A673 (cell line): ENCODE measurements around the gene MFN2. TPM values are rescaled to one million over a fixed set of nuclear protein-coding genes. Genes with fewer than 3 reads are reported as not detected.

Experiments used
- BruUV-seq: library from RNA; stranded (reverse); fragments of 400-500 nt; replicated peaks from 2 replicates; lab custom pipeline; 2021; lab: Mats Ljungman, UMichigan
- CTCF ChIA-PET: fragments of 300-600 bp; sonication (Branson Sonifier 250); formaldehyde crosslinking; loops from one replicate; lab custom pipeline; 2022; ENCODE audit warnings: antibody characterized with exemption; lab: Charles Lee
- POLR2A ChIA-PET: fragments of 300-600 bp; sonication (Branson Sonifier 250); formaldehyde crosslinking; loops from one replicate; lab custom pipeline; 2022; ENCODE audit warnings: antibody characterized with exemption; ENCODE audit not compliant: low non-redundant PET; lab: Charles Lee
- DNase-seq: peaks from one replicate; pipeline ENCODE4 v3.0.0-alpha.2; 2015; ENCODE audit warnings: low spot score
- H3K27ac ChIP-seq: fragments of 200-600 bp; sonication (generic); 2 replicates; pipeline ENCODE4 v1.5.1; 2016; ENCODE audit warnings: mixed run types, low read depth, mild to moderate bottlenecking, mixed read lengths, antibody characterized with exemption, low read length; ENCODE audit not compliant: poor library complexity, severe bottlenecking
- H3K27me3 ChIP-seq: fragments of 200-600 bp; sonication (generic); replicated peaks from 2 replicates; pipeline ENCODE4 v1.6.1; 2017; ENCODE audit warnings: mixed run types, low read depth, mild to moderate bottlenecking, mixed read lengths, antibody characterized with exemption, low read length; ENCODE audit not compliant: insufficient read depth, poor library complexity
- H3K36me3 ChIP-seq: fragments of 200-600 bp; sonication (generic); 2 replicates; pipeline ENCODE4 v1.6.1; 2016; ENCODE audit warnings: mixed run types, mild to moderate bottlenecking, mixed read lengths, antibody characterized with exemption, low read length; ENCODE audit not compliant: insufficient read depth, poor library complexity, severe bottlenecking
- H3K4me1 ChIP-seq: fragments of 200-600 bp; sonication (generic); 2 replicates; pipeline ENCODE4 v1.6.1; 2017; ENCODE audit warnings: mixed run types, mild to moderate bottlenecking, mixed read lengths, antibody characterized with exemption, low read length; ENCODE audit not compliant: insufficient read depth, poor library complexity, severe bottlenecking
- H3K4me3 ChIP-seq: fragments of 200-600 bp; sonication (generic); 2 replicates; pipeline ENCODE4 v1.5.1; 2016; ENCODE audit warnings: low read depth, mixed run types, mild to moderate bottlenecking, mixed read lengths, low read length; ENCODE audit not compliant: poor library complexity, severe bottlenecking
- H3K9me3 ChIP-seq: fragments of 200-600 bp; sonication (generic); 2 replicates; pipeline ENCODE4 v1.6.1; 2016; ENCODE audit warnings: mixed run types, low read depth, mild to moderate bottlenecking, mixed read lengths, antibody characterized with exemption, low read length; ENCODE audit not compliant: poor library complexity, severe bottlenecking
- EZH2 ChIP-seq: fragments of 200-600 bp; sonication (generic); IDR thresholded peaks from 2 replicates; pipeline ENCODE4 v1.6.1; 2017; ENCODE audit warnings: borderline replicate concordance, low read depth, mild to moderate bottlenecking, mixed read lengths, antibody characterized with exemption, low read length; ENCODE audit not compliant: poor library complexity, severe bottlenecking
- intact Hi-C: fragments of 100-400 bp; cut with micrococcal nuclease; formaldehyde crosslinking; loops from one replicate; pipeline ENCODE4 v1.10.0; 2022; ENCODE audit not compliant: unreplicated experiment
- total RNA-seq: library from RNA; stranded (reverse); gene quantifications from 2 replicates; pipeline ENCODE4 v1.2.3, GENCODE V29; 2021
- TF ChIP-seq, protein P1 (sequence below): fragments of 300-800, 200-600 bp; sonication (generic); conservative IDR thresholded peaks from 2 replicates; pipeline ENCODE4 v1.5.1; 2017; ENCODE audit warnings: low read depth, mild to moderate bottlenecking, antibody characterized with exemption, low read length, moderate library complexity, mixed read lengths

The MFN2 gene
- total RNA-seq, 1 experiment from 2014 or later: 160 TPM

DNA sequence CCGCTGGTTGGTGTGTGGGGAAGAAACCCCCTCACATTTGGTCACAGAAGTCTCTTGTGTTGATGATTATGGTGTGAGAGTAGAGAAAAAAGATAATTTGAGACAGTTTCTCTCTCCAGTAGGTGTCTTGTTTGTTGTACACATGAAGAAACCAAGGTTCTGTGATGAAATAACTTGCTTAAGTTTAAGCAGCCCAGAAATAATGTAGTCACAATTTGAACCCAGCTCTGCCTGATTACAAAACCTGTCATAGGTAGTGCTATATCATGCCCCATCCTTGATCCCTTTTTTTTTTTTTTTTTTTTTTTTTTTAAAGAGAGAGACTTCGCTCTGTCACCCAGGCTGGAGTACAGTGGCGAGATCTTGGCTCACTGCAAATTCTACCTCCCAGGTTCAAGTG is 4.9 kb downstream of the MFN2 start:
- Histone ChIP-seq H3K36me3 (peaks cover 45% of the 10 kb centered on the region), H3K27me3 (no peaks in the 10 kb centered on the region), H3K9me3 (no peaks in the 10 kb centered on the region), H3K4me1 (peaks cover 51% of the 10 kb centered on the region), H3K4me3 (no peak overlapping the region), H3K27ac (peak overlapping the region; percentile 96)
- POLR2A ChIA-PET: no interaction called here
- DNase-seq: no peak
- intact Hi-C loops: loop anchor here (5.0 kb wide), 1 partner anchor 53 kb away; the partner anchor contains the start of gene PLOD1
- TF ChIP-seq, protein P1, sequence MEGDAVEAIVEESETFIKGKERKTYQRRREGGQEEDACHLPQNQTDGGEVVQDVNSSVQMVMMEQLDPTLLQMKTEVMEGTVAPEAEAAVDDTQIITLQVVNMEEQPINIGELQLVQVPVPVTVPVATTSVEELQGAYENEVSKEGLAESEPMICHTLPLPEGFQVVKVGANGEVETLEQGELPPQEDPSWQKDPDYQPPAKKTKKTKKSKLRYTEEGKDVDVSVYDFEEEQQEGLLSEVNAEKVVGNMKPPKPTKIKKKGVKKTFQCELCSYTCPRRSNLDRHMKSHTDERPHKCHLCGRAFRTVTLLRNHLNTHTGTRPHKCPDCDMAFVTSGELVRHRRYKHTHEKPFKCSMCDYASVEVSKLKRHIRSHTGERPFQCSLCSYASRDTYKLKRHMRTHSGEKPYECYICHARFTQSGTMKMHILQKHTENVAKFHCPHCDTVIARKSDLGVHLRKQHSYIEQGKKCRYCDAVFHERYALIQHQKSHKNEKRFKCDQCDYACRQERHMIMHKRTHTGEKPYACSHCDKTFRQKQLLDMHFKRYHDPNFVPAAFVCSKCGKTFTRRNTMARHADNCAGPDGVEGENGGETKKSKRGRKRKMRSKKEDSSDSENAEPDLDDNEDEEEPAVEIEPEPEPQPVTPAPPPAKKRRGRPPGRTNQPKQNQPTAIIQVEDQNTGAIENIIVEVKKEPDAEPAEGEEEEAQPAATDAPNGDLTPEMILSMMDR: no peak
- no peak for TF ChIP-seq EZH2
- CTCF ChIA-PET: no interaction called here
- BruUV-seq: no TSS peak

DNA sequence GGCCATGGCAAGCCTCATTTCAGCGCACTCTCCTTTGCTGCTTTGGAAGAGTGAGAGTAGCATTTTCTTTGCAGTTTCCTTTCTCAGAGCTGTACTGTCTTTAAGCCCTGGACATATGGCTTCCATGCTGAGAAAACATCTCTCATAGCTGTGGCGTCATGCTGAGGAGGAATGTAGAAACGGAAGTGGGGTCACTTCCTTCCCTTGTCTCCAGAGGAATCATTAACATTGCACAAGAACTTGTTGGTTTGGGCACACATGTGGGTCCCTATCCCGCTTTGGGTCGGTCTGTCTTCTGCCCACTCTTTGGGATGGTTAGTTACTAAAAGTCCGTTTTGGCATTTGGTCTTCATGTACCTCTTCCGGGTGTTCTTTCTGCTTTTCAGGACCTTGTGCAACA is 5.6 kb downstream of the MFN2 start:
- intact Hi-C loops: loop anchor here (1.0 to 5.0 kb wide), 2 partner anchors 54 to 78 kb away; partner anchors contain the start of gene PLOD1
- Histone ChIP-seq H3K27me3 (no peaks in the 10 kb centered on the region), H3K4me1 (peaks cover 51% of the 10 kb centered on the region), H3K4me3 (peak overlapping the region; percentile 22), H3K9me3 (no peaks in the 10 kb centered on the region), H3K27ac (peak overlapping the region; percentile 96), H3K36me3 (peaks cover 49% of the 10 kb centered on the region)
- peak; percentile 98 for DNase-seq
- BruUV-seq: no TSS peak
- CTCF ChIA-PET: interaction anchor here (0.6 kb wide), 1 partner anchor 94 kb away, joined by 3 read pairs; no protein-coding TSS in a partner anchor
- POLR2A ChIA-PET: interaction anchor here (1.1 kb wide), 1 partner anchor 78 kb away, joined by 11 read pairs; no protein-coding TSS in a partner anchor
- TF ChIP-seq EZH2: no peak
- TF ChIP-seq, protein P1: no peak

DNA sequence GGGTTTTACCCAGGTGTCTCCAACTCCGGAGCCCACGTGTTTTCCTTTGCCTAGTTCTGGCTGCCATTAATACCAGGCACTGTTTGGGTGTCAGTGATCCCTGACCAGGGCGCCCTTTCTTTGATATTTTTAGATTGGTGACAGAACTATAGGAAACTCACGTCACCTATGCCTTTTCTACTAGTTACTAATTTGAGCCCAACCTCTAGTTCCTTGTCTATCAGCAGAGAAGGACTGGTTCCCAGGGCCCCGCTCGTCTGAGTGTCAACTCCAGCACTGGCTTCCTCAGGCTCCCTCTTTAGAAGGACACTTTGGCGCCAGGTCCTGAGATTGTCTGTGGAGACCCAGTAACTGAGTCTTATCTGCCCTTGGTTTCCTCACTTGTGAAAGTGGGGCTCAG is 9.4 kb downstream of the MFN2 start:
- TF ChIP-seq EZH2: no peak
- TF ChIP-seq, protein P1: no peak
- CTCF ChIA-PET: no interaction called here

More for the DNA sequence above, 9.4 kb downstream of the MFN2 start:
- no peak for DNase-seq
- intact Hi-C loops: loop anchor here (5.0 kb wide), 1 partner anchor 57 kb away; the partner anchor contains the start of gene PLOD1
- peaks cover 54% of the 10 kb centered on the region for H3K36me3 ChIP-seq
- POLR2A ChIA-PET: no interaction called here
- no peak overlapping the region for H3K4me3 ChIP-seq
- no TSS peak for BruUV-seq
- no peak overlapping the region for H3K27ac ChIP-seq
- H3K27me3 ChIP-seq: no peaks in the 10 kb centered on the region
- peaks cover 23% of the 10 kb centered on the region for H3K4me1 ChIP-seq
- H3K9me3 ChIP-seq: no peaks in the 10 kb centered on the region
